ENCODE measurements around the gene CCSER1. TPM values are rescaled to one million over a fixed set of nuclear protein-coding genes. Genes with fewer than 3 reads are reported as not detected.

CCSER1 gene
- total and polyA plus RNA-seq, 2 of the 8 experiments (the other 6 are each of a cell fraction or from before 2014, with no cell fraction given), result 0.26 to 0.84 TPM

DNA sequence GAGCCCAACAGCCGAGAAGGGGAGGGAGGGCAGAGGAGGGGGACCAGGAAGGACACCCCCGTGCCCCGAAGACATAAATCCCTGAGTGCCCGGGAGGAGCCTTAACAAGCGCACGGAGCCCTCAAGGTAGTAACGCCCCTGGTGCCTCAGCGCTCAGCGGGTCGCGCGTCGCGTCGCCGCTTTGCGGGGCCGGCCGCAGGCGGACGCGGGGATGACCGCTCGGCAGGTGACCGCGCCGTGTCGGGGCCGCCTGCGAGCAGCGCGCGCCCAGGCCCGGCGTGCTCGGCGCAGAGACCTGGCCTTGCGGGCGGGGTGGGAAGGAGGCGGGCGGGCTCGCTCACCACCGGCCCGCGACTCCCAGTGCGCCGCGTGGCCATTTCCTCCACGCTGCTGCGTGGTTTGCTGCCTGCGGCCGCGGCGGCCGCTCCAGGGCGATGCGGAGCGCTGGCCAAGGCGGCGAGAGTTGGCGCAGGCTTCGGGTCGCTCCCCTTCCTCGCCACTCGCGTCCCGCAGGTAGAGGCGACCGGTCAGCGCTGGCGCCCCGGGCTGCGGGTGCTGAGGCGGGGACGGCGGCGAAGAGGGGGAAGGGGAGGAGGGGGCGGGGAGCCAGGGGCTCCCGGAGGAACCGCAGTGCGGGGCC, 632 bp downstream of the CCSER1 start:
- 2% methylated on average over 42 of the region's 81 CpGs; no CpG with 5 or more reads in 1 of the 2 experiments for WGBS, 2 experiments (ENCODE audit: extremely low coverage in 1 of 2, insufficient coverage in 1 of 2, insufficient read length in 1 of 2, insufficient replicate concordance in 2 of 2, low coverage in 1 of 2, low lambda C conversion rate in 2 of 2, missing lambda C conversion rate in 1 of 2)
- H4K5ac ChIP-seq (ENCODE audit: insufficient read length, low read depth, low read length), result no peak overlapping the region
- H2BK5ac ChIP-seq (ENCODE audit: low read depth, low read length), result no peak overlapping the region
- H2BK12ac ChIP-seq (ENCODE audit: low read depth, low read length), result peak overlapping the region; percentile 18; the same call in 1 of the 2 replicates
- peaks cover 13% of the 10 kb centered on the region for H3K23me2 ChIP-seq (ENCODE audit: low read depth, low read length)
- no peak overlapping the region for H2BK20ac ChIP-seq (ENCODE audit: low read length)
- H3K4me3 ChIP-seq (ENCODE audit: extremely low read depth in 1 of 4, insufficient read depth in 2 of 4, low read depth in 3 of 4, low read length in 4 of 4), result peak overlapping the region; percentile 69 to 87 (median 78)
- H3K23ac ChIP-seq (ENCODE audit: insufficient read length), result no peak overlapping the region
- DNase-seq (ENCODE audit: low read depth in 1 of 2, low spot score in 2 of 2) (no peak), FAIRE-seq (no peak)
- no peak overlapping the region; the same call in 1 of the 2 replicates for H2BK15ac ChIP-seq (ENCODE audit: low read length)
- H4K20me1 ChIP-seq (replicated peaks in 1 of 2; ENCODE audit: control insufficient read depth in 1 of 2, insufficient read depth in 2 of 2, low read length in 2 of 2), result no peaks in the 10 kb centered on the region
- no peak overlapping the region for H3K4ac ChIP-seq (replicated peaks; ENCODE audit: insufficient read length, low read depth, low read length)
- H4K8ac ChIP-seq (ENCODE audit: extremely low read depth, insufficient read depth, low read length), result peak overlapping the region; percentile 60; the same call in 1 of the 2 replicates
- POLR2A ChIA-PET (ENCODE audit: partially characterized antibody), result interaction anchor here (1.2 to 1.8 kb wide), 2 partner anchors 8 to 71 kb away, joined by 3 to 4 read pairs; no protein-coding TSS in a partner anchor
- no peak overlapping the region for H3K27ac ChIP-seq (ENCODE audit: low read depth, low read length)
- H2AFZ ChIP-seq (ENCODE audit: low read length), result peak overlapping the region; percentile 46; the same call in 1 of the 2 replicates
- peak overlapping the region; percentile 87 to 92 for H3K4me2 ChIP-seq (ENCODE audit: insufficient read depth in 1 of 2, low read depth in 2 of 2, low read length in 2 of 2)
- no peaks in the 10 kb centered on the region for H3K9me3 ChIP-seq (ENCODE audit: insufficient read depth in 2 of 2, low read depth in 1 of 2, low read length in 1 of 2)
- H2AK5ac ChIP-seq (ENCODE audit: low read depth, low read length), result no peak overlapping the region
- H3K56ac ChIP-seq (replicated peaks; ENCODE audit: insufficient read length, low read depth, low read length), result no peak overlapping the region
- CTCF ChIA-PET (ENCODE audit: partially characterized antibody), result interaction anchor here (1.8 kb wide), 1 partner anchor 22 kb away, joined by 4 read pairs; no protein-coding TSS in a partner anchor
- H3K14ac ChIP-seq (ENCODE audit: insufficient read length), result no peak overlapping the region
- peaks cover 2 to 9% (median 5%) of the 10 kb centered on the region in 4 experiments; a peak in 4 of 7 replicates for H3K4me1 ChIP-seq (replicated peaks in 1 of 4; ENCODE audit: control insufficient read depth in 3 of 4, insufficient read depth in 4 of 4, low read length in 3 of 4)
- H4K91ac ChIP-seq (replicated peaks; ENCODE audit: insufficient read length, low read length), result peak overlapping the region; percentile 46
- no peak overlapping the region for H2BK120ac ChIP-seq (replicated peaks; ENCODE audit: low read depth, low read length)
- H3K36me3 ChIP-seq (ENCODE audit: control insufficient read depth in 2 of 4, insufficient read depth in 4 of 4, low read length in 3 of 4), result no peaks in the 10 kb centered on the region
- peaks cover 0 to 28% (median 14%) of the 10 kb centered on the region in 4 experiments; a peak in 6 of 7 replicates for H3K27me3 ChIP-seq (replicated peaks in 1 of 4; ENCODE audit: control insufficient read depth in 3 of 4, extremely low read depth in 1 of 4, insufficient read depth in 3 of 4, low read length in 3 of 4)
- no peaks in the 10 kb centered on the region for H3K79me2 ChIP-seq (ENCODE audit: control insufficient read depth in 1 of 2, insufficient read depth in 2 of 2, low read length in 2 of 2)
- peak overlapping the region; percentile 1 to 46 (median 20); a peak in 6 of 7 replicates for H3K9ac ChIP-seq (replicated peaks in 1 of 4; ENCODE audit: extremely low read depth in 1 of 4, low read depth in 3 of 4, low read length in 3 of 4)
- H3K18ac ChIP-seq (ENCODE audit: extremely low read depth, low read length), result peak overlapping the region; percentile 65
- no peaks in the 10 kb centered on the region for H3K79me1 ChIP-seq (ENCODE audit: low read depth, low read length)
- TF ChIP-seq POLR2AphosphoS5 (IDR thresholded peaks at IDR 0.05; ENCODE audit: low read depth, low read length) (no peak), ASH2L (IDR thresholded peaks at IDR 0.05; ENCODE audit: low read length) (peak; percentile 57), BACH1 (IDR thresholded peaks at IDR 0.05; ENCODE audit: low read length) (no peak)
